Measurements from ENCODE around the gene CBX4. TPM values are rescaled to one million over a fixed set of nuclear protein-coding genes. Genes with fewer than 3 reads are reported as not detected.

The CBX4 gene
- polyA plus RNA-seq, 1 donor from 2014 or later, result 31.9 TPM

GRCh38 chr17:79875511-79875910 lies 36.3 kb upstream of the CBX4 start:
- Histone ChIP-seq H3K9ac (ENCODE audit: low read length) (no peak overlapping the region), H2AFZ (ENCODE audit: low read depth, low read length) (no peak overlapping the region), H3K27me3 (ENCODE audit: insufficient read depth, low read depth, low read length) (no peaks in the 10 kb centered on the region), H3K9me3 (ENCODE audit: low read length) (no peaks in the 10 kb centered on the region), H3K79me2 (replicated peaks; ENCODE audit: insufficient read depth, low read length) (no peaks in the 10 kb centered on the region), H3F3A (ENCODE audit: insufficient read depth, low read length, poor library complexity, severe bottlenecking) (no peaks in the 10 kb centered on the region), H4K20me1 (ENCODE audit: insufficient read depth) (no peaks in the 10 kb centered on the region), H3K27ac (ENCODE audit: low read length) (no peak overlapping the region), H3K36me3 (ENCODE audit: insufficient read depth, low read length) (no peaks in the 10 kb centered on the region), H3K4me3 (ENCODE audit: low read length) (no peak overlapping the region), H3K4me2 (ENCODE audit: low read length) (no peak overlapping the region), H3K9me2 (ENCODE audit: insufficient read depth, low read length) (no peaks in the 10 kb centered on the region)
- TF ChIP-seq POLR2AphosphoS5 (IDR thresholded peaks at IDR 0.05) (no peak), REST (IDR thresholded peaks at IDR 0.05; ENCODE audit: borderline replicate concordance) (no peak), TAF1 (IDR thresholded peaks at IDR 0.05; ENCODE audit: low read depth) (no peak), SMC3 (conservative IDR thresholded peaks at IDR 0.05; ENCODE audit: poor library complexity) (no peak), RAD21 (conservative IDR thresholded peaks at IDR 0.05) (no peak), EZH2 (IDR thresholded peaks at IDR 0.05; ENCODE audit: borderline replicate concordance, insufficient read depth, low read length, poor library complexity, severe bottlenecking) (no peak), EP300 (conservative IDR thresholded peaks at IDR 0.05; ENCODE audit: poor library complexity, severe bottlenecking) (no peak), CTCF (IDR thresholded peaks at IDR 0.05; ENCODE audit: poor library complexity, severe bottlenecking) (no peak), MXI1 (conservative IDR thresholded peaks at IDR 0.05; ENCODE audit: poor library complexity, severe bottlenecking) (no peak)

GRCh38 chr17:79874329-79874981 lies 35.2 kb upstream of the CBX4 start:
- Histone ChIP-seq H4K20me1 (ENCODE audit: insufficient read depth) (no peaks in the 10 kb centered on the region), H3F3A (ENCODE audit: insufficient read depth, low read length, poor library complexity, severe bottlenecking) (no peaks in the 10 kb centered on the region), H3K9ac (ENCODE audit: low read length) (no peak overlapping the region), H3K36me3 (ENCODE audit: insufficient read depth, low read length) (no peaks in the 10 kb centered on the region), H3K9me3 (ENCODE audit: low read length) (no peaks in the 10 kb centered on the region), H3K27ac (ENCODE audit: low read length) (no peak overlapping the region), H2AFZ (ENCODE audit: low read depth, low read length) (no peak overlapping the region), H3K9me2 (ENCODE audit: insufficient read depth, low read length) (no peaks in the 10 kb centered on the region), H3K79me2 (replicated peaks; ENCODE audit: insufficient read depth, low read length) (no peaks in the 10 kb centered on the region), H3K4me2 (ENCODE audit: low read length) (no peak overlapping the region), H3K4me3 (ENCODE audit: low read length) (no peak overlapping the region), H3K27me3 (ENCODE audit: insufficient read depth, low read depth, low read length) (no peaks in the 10 kb centered on the region)
- TF ChIP-seq CTCF (IDR thresholded peaks at IDR 0.05; ENCODE audit: poor library complexity, severe bottlenecking) (peak; percentile 52), EP300 (conservative IDR thresholded peaks at IDR 0.05; ENCODE audit: poor library complexity, severe bottlenecking) (no peak)
